CD4-positive, alpha-beta T cell treated with Interleukin-6 for 4 hours (primary cell): ENCODE results near the gene FAM219A.

ENCODE experiments used
- DNase-seq: peaks from one replicate; pipeline ENCODE4 v3.0.0-alpha.2; 2020; ENCODE audit warnings: mixed read lengths

Gene FAM219A

DNA sequence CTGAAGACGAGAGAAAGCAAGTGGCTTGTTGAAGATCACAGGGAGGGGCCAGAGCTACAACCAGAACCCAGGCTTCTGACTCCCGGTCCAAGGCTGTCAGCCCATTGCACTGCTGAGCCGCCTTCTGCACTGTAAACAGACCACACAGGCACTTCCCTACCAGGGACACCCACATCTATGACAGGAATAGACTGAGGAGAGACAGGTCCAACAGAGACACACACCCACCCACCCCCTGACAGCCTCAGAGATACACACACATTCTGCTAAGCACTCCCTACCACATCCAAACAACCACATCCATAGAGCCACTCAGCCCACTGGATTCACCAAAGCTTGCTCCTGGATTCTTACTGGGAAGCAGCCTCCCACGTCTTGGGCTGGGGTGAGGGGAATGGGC lies 58.6 kb downstream of the FAM219A start:
- DNase-seq = no peak

DNA sequence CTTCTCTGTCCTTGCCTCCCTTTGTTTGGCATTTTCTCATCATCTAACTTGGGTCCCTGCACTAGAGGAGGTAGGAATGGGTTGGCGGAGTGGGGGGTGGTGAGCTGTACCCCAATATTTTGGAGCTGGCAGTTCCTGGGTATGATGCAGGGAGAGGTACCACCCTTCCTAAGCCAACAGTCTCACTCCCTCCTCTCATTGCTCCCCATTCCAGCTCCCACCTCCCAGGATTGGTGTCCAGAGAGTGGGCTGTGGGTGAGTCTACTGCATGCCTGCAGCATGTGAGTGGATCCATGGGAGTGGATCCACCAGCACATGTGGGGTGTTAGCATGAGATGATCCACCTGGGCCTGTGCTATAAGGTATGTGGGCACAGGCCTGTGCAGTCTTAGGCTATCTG lies 59.5 kb downstream of the FAM219A start:
- no peak for DNase-seq

DNA sequence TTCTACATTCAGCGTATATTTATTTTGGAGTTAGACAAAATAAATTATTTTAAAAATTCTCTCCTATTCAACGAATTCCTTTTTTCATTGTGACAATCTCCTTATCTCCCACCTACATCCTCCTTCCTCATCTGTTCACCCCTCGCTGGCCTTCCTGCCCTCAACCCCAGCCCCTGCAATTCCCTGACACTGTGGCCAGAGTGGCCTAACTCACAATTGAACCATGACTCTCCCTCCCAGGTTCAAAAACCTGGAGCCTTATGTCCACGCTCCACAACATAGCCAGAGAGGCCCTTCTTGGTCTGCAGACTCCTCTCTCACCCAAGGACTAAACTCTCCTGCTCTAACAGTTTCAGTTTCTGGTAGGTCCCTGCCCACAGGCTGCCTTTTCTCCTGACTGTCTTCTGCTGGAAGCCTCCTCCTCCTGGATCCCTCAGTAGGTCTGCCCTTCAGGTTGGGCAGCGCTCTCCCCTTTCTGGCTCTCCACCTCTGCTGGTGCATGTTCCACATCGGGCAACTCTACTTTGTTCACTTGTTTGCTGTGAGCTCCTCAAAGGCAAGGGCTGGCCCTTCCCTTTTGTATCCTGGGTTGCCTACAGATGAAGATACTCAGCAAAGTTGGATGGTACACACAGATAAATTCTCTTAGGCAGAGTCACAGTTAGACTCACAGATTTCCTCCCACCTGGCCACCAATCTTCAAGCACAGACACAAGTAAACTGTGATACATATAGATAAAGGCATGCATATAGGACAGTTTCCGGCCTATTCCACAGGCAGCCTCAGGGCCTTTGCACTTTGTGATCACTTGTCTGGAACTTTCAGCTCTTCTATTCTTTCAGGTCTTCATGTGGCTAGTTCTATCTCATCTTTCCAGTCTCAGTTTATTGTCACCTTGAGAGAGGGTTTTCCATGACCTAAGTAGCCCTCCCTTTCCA lies 61.8 kb downstream of the FAM219A start:
- DNase-seq = no peak

DNA sequence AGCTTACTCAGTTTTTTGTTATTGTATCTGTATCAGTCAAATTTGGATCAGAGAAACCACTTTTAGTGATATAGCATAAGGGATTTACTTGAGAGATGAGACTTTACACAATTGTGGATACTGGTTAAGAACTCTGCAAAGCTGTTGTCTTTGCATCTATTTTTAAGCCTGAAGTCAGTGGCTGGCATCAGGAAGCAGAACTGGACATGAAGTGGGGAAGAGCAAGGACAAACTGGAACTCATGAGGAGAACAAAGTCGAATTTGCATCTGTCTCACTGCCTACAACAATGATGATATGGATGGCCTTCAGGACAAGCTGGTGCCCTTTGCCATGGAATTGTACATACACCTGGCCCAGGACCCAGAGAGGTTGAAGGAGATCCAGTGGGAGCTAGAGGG lies 65.9 kb downstream of the FAM219A start:
- no peak for DNase-seq

DNA sequence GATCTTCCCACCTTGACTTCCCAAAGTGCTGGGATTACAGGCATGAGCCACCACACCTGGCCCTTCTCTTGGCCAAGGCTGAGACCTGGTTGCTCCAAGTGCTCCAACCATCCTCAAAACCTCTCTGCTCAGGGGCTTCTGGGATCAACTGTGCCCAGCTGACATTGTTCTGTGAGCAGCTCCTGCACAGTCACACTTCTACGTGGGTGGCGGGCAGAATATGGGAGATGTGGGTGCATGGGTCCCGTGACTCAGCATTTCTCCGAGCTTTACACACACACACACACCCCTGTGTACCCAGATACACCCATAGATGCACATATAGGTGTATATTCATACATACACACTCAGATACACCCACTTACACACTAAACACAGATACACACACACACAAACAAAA lies 71.1 kb downstream of the FAM219A start:
- no peak for DNase-seq

GRCh38 chr9:34386656-34387055 lies 71.7 kb downstream of the FAM219A start:
- no peak for DNase-seq

DNA sequence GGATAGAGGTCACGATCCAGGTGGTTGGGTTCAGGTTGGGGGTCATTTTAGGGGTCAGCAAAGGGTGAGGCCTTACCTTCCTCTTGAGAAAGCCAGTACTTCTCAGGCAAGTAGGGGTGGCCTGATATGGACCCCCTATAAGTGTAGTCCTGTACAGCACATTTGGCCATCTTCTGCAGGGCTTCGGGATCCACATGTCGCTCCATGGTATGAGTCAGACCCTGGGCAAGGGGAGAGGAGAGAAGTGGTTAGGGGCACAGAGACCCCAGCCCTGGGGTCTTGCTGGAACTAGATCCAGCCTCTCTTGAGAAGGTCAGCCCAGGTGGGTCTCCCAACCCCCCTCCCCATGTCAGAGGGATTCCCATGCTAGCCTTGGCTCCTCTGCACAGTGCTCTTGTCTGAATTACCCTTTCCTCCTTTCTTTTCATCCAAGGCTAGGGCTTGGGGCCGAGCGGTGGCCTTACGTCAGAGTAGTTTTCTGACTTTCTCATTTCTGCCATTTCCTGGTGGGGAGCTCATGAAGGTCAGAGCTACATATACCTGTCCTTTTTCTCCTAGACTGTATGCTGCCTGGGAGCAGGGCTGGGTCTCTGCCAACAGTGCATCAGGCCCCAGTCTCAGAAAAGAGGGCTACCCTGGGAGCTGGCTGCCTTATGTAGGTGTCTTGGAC lies 72.7 kb downstream of the FAM219A start:
- DNase-seq = no peak

DNA sequence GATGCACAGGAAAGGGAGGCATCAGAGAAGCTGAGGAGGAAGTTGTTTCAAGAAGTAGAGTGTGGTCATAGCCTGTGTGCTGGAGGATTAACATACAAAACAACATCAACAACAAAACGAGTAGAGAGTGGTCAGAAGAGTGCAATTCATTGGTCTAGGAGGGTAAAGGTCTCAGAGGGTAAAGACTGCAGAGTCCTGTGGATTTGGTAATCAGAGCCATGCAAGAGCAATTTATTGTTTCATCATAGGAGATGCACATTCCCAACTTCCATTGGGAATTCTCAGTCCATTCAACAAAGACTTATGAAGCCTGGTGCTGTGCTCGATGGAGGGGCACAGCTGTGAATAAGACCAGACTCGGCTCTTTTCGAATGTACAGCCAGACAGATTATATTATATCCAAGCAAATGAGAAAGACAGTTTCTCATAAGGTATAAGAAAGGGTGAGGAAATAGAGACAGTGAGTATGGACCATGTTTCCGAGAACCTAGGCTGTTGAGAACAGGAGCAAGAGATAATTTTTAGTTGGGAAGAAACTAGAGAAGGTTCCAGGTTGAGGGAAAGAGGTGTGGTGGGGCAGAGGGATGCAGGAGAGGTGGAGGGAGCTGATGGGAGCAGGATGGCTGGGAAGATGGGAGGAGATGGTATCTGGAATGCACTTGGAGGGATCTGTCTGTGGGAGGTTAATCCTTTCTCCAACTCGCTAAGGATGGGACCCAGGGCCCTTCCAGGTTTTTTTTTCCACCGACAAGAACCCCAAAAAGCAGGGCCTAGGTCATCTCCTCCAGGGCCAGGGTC lies 73.8 kb downstream of the FAM219A start:
- no peak for DNase-seq

DNA sequence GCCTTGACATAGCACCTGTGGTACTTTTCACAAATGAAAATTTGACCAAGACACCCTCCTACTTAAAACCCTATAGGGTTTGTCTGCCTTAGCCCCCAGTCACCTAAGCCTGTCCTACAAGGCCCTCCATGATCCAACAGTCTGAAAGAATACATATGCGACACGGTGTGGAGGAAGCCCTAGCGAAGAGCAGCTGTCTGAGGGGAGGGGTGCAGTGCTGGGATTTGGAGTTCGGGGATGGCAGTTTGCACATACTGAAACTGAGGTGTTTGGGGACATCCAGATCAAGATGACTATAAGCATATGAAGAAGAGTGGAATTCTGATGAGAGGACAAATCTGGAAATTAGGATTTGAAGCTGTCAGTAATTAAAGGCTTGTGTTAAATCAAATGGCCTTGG lies 74.5 kb downstream of the FAM219A start:
- DNase-seq = no peak

- no peak for DNase-seq
These were observed 75.5 kb downstream of the FAM219A start for GRCh38 chr9:34382879-34383278.

DNA sequence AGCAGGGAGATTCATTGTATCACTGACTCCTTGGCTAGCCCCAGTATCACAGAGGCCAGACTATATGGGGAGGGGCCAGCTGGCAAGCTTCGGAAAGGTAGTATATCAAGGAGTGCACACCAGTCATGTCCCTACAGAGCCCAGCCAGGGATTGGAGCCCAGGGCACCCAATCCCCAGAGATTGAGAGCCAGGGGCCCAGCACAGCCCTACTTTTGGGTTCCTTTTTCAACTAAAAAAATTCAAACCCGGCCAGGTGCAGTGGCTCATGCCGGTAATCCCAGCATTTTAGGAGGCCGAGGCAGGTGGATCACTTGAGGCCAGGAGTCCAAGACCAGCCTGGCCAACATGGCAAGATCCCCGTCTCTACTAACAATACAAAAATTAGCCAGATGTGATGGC lies 76.3 kb downstream of the FAM219A start:
- DNase-seq = no peak

DNA sequence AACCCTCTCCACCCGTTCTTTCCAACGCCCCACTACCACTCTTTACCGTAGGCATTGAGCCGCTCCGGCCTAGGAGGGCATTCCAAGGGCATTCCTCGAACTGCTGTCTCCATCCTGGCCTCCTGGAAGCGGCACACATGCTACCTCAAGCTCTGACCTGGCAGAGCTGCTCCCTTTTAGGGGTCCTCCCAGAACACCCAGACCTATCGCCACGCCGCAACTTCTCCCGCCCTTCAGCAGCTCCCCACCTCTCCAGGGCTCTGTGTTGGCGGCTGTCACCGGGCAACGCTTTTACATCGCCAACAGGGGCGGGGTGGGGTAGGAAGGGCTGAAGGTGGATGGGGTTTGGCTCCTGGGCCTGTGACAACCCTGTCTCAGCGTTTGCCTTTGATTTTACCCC lies 77.0 kb downstream of the FAM219A start:
- no peak for DNase-seq

GRCh38 chr9:34380511-34381315 lies 77.7 kb downstream of the FAM219A start:
- peak; percentile 91 for DNase-seq

GRCh38 chr9:34380034-34380510 lies 78.3 kb downstream of the FAM219A start:
- DNase-seq = peak; percentile 21

GRCh38 chr9:34379334-34380033 lies 78.9 kb downstream of the FAM219A start:
- peak; percentile 94 for DNase-seq

- no peak for DNase-seq
These were observed 79.9 kb downstream of the FAM219A start for GRCh38 chr9:34378376-34379060.

GRCh38 chr9:34377404-34377746 lies 81.0 kb downstream of the FAM219A start:
- DNase-seq = no peak

DNA sequence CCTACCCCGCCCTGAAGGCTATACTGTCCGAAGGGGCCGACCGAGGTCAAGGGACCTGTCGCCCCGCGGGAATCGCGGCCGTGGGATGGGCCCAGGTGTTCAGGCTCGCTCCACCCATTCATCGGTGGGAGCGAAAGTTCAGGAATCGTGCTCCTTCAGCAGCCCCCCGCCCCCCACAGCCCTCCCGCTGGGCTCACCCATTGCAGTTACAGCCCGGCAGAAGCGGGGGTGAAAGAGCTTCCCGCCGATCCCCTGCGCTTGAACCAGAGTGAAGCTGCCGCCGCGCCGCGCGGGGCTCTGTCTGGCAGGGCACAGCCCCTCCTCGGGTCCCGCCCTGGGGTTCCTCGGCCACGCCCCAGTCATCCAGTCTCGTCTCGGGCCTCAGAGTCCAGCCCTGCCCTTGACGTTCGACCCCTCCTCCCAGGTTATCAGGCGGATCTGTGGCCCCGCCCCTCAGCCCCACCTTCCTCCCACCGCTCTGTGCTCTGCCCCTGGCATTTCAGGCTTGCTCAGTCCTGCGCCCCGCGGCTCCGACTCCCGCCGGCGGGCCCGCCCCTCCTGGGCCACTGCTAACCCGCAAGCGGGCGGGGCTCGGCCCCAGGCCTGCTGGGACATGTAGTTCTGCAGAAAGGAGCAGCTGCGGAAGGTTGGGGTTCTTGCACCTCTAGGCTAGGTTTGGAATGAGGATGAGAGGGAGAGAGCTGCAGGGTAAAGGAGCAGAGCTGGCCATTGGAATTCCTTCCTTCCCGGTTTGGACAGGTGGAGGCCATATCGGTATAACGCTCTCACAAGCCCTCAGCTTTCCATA lies 81.6 kb downstream of the FAM219A start, which contains the start of gene MYORG:
Gene MYORG (minus strand): TSS at position 303 of the 808 bp plus-strand sequence. CDS start 3,955 bp downstream, outside the sequence.
- peak; percentile 100 for DNase-seq

DNA sequence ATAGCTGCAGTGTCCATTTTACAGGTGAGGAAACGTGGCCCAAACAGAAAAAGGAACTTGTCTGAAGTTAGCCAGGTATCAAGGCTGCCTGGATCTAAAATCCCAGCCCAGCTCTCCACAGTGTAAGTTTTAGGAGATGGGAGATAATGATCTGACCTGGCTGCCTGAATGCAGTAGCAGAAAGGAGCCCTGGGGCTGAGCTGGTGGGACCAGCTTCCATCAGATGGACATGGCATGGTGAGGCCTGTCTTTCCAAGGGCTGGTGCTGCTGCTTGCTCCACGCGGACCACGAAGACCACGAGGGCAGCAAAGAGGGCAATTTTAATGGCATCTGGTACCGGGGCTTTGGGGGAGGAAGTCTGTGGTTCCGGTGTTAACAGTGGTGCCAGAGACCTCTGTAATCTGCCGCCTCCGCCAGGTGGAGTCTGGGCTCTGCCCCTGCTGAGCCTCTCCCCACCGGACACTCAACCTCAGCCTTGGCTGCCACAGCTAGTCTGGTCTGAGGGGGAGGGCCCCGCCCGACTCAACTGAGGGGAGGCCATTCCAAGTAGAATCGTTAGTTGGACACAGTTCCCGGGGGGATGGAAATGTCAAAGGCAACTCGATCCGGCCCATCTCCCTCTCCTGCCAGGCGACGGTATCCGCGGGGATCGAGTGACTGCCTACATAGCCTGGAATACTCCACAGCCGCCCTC lies 82.3 kb downstream of the FAM219A start:
- DNase-seq = peak; percentile 68
